T-helper 17 cell (primary cell): ENCODE measurements around the gene PLD1. TPM values are rescaled to one million over a fixed set of nuclear protein-coding genes. Genes with fewer than 3 reads are reported as not detected.
"Not testable (repeated sequence)": the region's sequence is repeated elsewhere in the genome, so short reads cannot be mapped to it uniquely, and the experiment has no call there.

Experiments used
- ATAC-seq: fragments of 150-1000 bp; cut with Tn5 transposase; 2 replicates; pipeline ENCODE4 v1.10.0; 2021; ENCODE audit warnings: mild to moderate bottlenecking, moderate library complexity
- DNase-seq, 3 donors: peaks; one replicate each; pipeline versions ENCODE4 v3.0.0 to v3.0.0-alpha.2; 2020 to 2021
- H3K9me3 ChIP-seq: one replicate; pipeline ENCODE4 v1.7.0; 2013; ENCODE audit warnings: low read length, mild to moderate bottlenecking; ENCODE audit not compliant: control insufficient read depth, poor library complexity, severe bottlenecking
- H3K27ac Mint-ChIP-seq: one replicate; pipeline ENCODE4 v1.8.0; 2022; ENCODE audit warnings: mild to moderate bottlenecking, moderate library complexity, mixed read lengths
- H3K27me3 Mint-ChIP-seq: one replicate; pipeline ENCODE4 v1.8.0; 2022; ENCODE audit warnings: mixed read lengths
- H3K36me3 Mint-ChIP-seq: one replicate; pipeline ENCODE4 v1.8.0; 2022; ENCODE audit warnings: low read depth, mixed read lengths
- H3K4me1 Mint-ChIP-seq: one replicate; pipeline ENCODE4 v1.8.0; 2022; ENCODE audit warnings: mild to moderate bottlenecking, mixed read lengths
- H3K4me3 Mint-ChIP-seq: one replicate; pipeline ENCODE4 v1.8.0; 2022; ENCODE audit warnings: mild to moderate bottlenecking, moderate library complexity, mixed read lengths
- total RNA-seq, 4 donors: library from RNA in 2 of 4; stranded (reverse) in 2 of 4; gene quantifications; one replicate each; pipeline ENCODE4 v1.2.3 and lab custom pipeline; 2022 to 2026

The PLD1 gene
- total RNA-seq, result 1 to 10 TPM; 6.2 to 9.4 TPM
- total RNA-seq (lab: John Stamatoyannopoulos, UW), result 29.7 to 42.0 reads per million in 2 donors

GRCh38 chr3:171809861-171810628 is at the start of gene PLD1:
Gene PLD1 (minus strand): TSS chr3:171810483. CDS start chr3:171738051, 72,432 bp downstream.
- no peaks in the 10 kb centered on the region for H3K9me3 ChIP-seq
- Mint-ChIP-seq H3K27ac (peak within 1 kb of the TSS; percentile 90), H3K4me3 (peak within 1 kb of the TSS; percentile 93), H3K36me3 (no peaks in the 10 kb centered on the region), H3K4me1 (peaks cover 28% of the 10 kb centered on the region), H3K27me3 (peaks cover 10% of the 10 kb centered on the region)
- peak; percentile 85 for ATAC-seq
- DNase-seq, result peak; percentile 38 to 55 (median 44)

DNA sequence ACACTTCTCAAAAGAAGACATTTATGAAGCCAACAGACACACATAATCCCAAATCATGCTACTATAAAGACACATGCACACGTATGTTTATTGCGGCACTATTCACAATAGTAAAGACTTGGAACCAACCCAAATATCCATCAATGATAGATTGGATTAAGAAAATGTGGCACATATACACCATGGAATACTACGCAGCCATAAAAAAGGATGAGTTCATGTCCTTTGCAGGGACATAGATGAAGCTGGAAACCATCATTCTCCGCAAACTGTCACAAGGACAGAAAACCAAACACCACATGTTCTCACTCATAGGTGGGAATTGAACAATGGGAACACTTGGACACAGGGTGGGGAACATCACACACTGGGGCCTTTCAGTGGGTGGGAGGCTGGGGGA is 48.5 kb upstream of the PLD1 start:
- H3K4me3 Mint-ChIP-seq, result not testable (repeated sequence)

DNA sequence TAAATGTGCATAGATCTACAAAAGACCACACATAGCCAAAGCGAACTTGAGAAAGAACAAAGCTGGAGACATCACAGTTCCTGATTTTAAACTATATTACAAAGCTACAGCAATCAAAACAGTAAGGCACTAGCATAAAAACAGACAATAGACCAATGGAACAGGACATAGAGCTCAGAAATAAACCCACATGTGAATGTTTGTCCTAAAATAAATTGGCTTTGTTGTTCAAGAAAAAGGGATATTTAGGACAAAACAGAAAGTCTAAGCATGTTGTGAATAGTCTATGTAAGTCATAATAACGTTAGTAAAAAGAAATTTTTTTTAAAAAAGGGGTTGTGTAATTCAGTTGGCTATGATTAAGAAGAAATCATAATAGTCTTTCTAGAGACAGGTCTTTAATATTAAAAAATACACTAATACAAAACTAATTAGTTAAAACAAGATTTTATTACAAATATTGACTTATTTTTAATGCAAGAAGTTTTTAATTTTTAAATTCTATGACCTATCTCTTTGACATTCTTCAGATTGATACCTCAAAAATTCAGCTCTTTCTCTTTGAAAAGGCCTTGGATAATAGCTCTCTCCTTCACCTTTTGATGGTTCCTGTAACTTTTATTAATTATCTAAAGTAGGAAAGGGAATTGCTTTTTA is 44.5 kb upstream of the PLD1 start:
- peaks cover 17% of the 10 kb centered on the region for H3K27me3 Mint-ChIP-seq
- H3K36me3 Mint-ChIP-seq, result no peaks in the 10 kb centered on the region
- no peaks in the 10 kb centered on the region for H3K4me1 Mint-ChIP-seq
- H3K9me3 ChIP-seq, result peaks cover 5% of the 10 kb centered on the region
- DNase-seq, result no peak
- ATAC-seq, result no peak
- H3K4me3 Mint-ChIP-seq, result no peak overlapping the region
- no peak overlapping the region for H3K27ac Mint-ChIP-seq

More for the DNA sequence above, 48.5 kb upstream of the PLD1 start:
- not testable (repeated sequence) for H3K27me3 Mint-ChIP-seq, H3K27ac Mint-ChIP-seq, H3K9me3 ChIP-seq, ATAC-seq, H3K36me3 Mint-ChIP-seq, DNase-seq, H3K4me1 Mint-ChIP-seq

- H3K4me1 Mint-ChIP-seq, result peaks cover 2% of the 10 kb centered on the region
- DNase-seq (no peak), ATAC-seq (no peak)
- no peak overlapping the region for H3K4me3 Mint-ChIP-seq
- H3K9me3 ChIP-seq, result peaks cover 5% of the 10 kb centered on the region
- peaks cover 24% of the 10 kb centered on the region for H3K27me3 Mint-ChIP-seq
- H3K36me3 Mint-ChIP-seq, result peaks cover 2% of the 10 kb centered on the region
- no peak overlapping the region for H3K27ac Mint-ChIP-seq
These were observed 41.4 kb upstream of the PLD1 start for GRCh38 chr3:171851660-171852058.

DNA sequence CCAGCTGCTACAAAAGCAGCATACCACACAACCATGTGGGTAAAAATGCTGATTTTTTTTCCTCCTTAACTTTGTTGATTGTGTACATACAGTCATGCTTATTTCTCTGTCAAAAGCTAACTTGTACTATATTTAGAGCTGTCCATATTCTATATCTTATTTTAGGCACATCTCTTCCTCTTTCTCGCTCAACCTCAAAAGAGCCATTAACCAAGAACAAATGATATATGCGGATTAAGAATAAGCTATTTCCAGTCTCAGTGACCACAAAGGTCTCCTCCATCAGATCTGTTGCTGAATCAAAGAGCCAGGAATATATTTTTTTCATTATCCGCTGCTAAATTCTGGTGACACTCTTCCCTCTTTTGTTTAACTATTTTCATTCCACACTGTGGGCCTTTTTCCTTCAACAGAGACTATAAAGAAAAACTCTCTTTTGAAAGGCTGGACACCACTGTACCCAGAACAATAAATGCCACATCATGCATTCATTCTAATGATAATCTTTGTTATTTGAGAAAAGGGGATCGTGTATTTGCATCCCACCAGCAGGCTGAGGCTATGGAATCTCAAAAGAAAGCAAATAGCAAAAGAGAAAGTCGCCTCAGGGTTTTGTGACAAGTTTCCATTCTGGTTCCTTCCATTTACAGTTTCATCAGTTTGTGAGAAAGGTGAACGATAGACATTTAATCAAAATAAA is 40.8 kb upstream of the PLD1 start:
- no peak overlapping the region for H3K27ac Mint-ChIP-seq
- DNase-seq (no peak), ATAC-seq (no peak)
- peaks cover 2% of the 10 kb centered on the region for H3K36me3 Mint-ChIP-seq
- no peak overlapping the region for H3K4me3 Mint-ChIP-seq
- peaks cover 24% of the 10 kb centered on the region for H3K27me3 Mint-ChIP-seq
- peaks cover 5% of the 10 kb centered on the region for H3K9me3 ChIP-seq
- H3K4me1 Mint-ChIP-seq, result peaks cover 2% of the 10 kb centered on the region

GRCh38 chr3:171850320-171850959 is 40.2 kb upstream of the PLD1 start:
- peaks cover 2% of the 10 kb centered on the region for H3K36me3 Mint-ChIP-seq
- no peak overlapping the region for H3K4me3 Mint-ChIP-seq
- no peak for ATAC-seq
- peaks cover 24% of the 10 kb centered on the region for H3K27me3 Mint-ChIP-seq
- peaks cover 5% of the 10 kb centered on the region for H3K9me3 ChIP-seq
- no peak for DNase-seq
- H3K27ac Mint-ChIP-seq, result peak overlapping the region; percentile 1
- H3K4me1 Mint-ChIP-seq, result peaks cover 2% of the 10 kb centered on the region

GRCh38 chr3:171849617-171850319 is 39.5 kb upstream of the PLD1 start:
- no peak for ATAC-seq
- Mint-ChIP-seq H3K36me3 (peaks cover 2% of the 10 kb centered on the region), H3K4me3 (no peak overlapping the region), H3K4me1 (peaks cover 2% of the 10 kb centered on the region), H3K27ac (peak overlapping the region; percentile 1), H3K27me3 (peaks cover 24% of the 10 kb centered on the region)
- peaks cover 4% of the 10 kb centered on the region for H3K9me3 ChIP-seq
- no peak for DNase-seq

GRCh38 chr3:171847595-171848259 is 37.4 kb upstream of the PLD1 start:
- ATAC-seq, result no peak

GRCh38 chr3:171847133-171847532 is 36.9 kb upstream of the PLD1 start:
- peaks cover 2% of the 10 kb centered on the region for H3K36me3 Mint-ChIP-seq
- H3K9me3 ChIP-seq, result no peaks in the 10 kb centered on the region
- H3K27me3 Mint-ChIP-seq, result peaks cover 20% of the 10 kb centered on the region
- no peak overlapping the region for H3K4me3 Mint-ChIP-seq
- H3K27ac Mint-ChIP-seq, result no peak overlapping the region
- peaks cover 2% of the 10 kb centered on the region for H3K4me1 Mint-ChIP-seq
- ATAC-seq (no peak), DNase-seq (no peak)

More at GRCh38 chr3:171847595-171848259, 37.4 kb upstream of the PLD1 start:
- Mint-ChIP-seq H3K27me3 (peaks cover 24% of the 10 kb centered on the region), H3K27ac (no peak overlapping the region), H3K4me3 (no peak overlapping the region), H3K36me3 (peaks cover 2% of the 10 kb centered on the region), H3K4me1 (peaks cover 2% of the 10 kb centered on the region)
- DNase-seq, result no peak
- no peaks in the 10 kb centered on the region for H3K9me3 ChIP-seq

- Mint-ChIP-seq H3K27ac (no peak overlapping the region), H3K27me3 (peaks cover 22% of the 10 kb centered on the region), H3K36me3 (peaks cover 2% of the 10 kb centered on the region), H3K4me3 (no peak overlapping the region), H3K4me1 (peaks cover 2% of the 10 kb centered on the region)
- peak; percentile 49 for ATAC-seq
- DNase-seq, result no peak
- no peaks in the 10 kb centered on the region for H3K9me3 ChIP-seq
These were observed 36.3 kb upstream of the PLD1 start for GRCh38 chr3:171846597-171846996.

GRCh38 chr3:171845481-171846284 is 35.4 kb upstream of the PLD1 start:
- peaks cover 2% of the 10 kb centered on the region for H3K36me3 Mint-ChIP-seq
- H3K9me3 ChIP-seq, result no peaks in the 10 kb centered on the region
- peaks cover 5% of the 10 kb centered on the region for H3K4me1 Mint-ChIP-seq
- no peak overlapping the region for H3K27ac Mint-ChIP-seq
- DNase-seq, result no peak
- no peak for ATAC-seq
- H3K27me3 Mint-ChIP-seq, result peaks cover 22% of the 10 kb centered on the region
- H3K4me3 Mint-ChIP-seq, result no peak overlapping the region
